GM12865 (cell line): ENCODE measurements around the gene ODR4.

Source experiments
- DNase-seq: peaks from one replicate; pipeline ENCODE4 v3.0.0; 2010; ENCODE audit warnings: low read depth
- H3K4me3 ChIP-seq: 2 replicates; pipeline ENCODE4 v1.5.1; 2011; ENCODE audit warnings: mild to moderate bottlenecking, low read depth, low read length, control low read depth
- CTCF ChIP-seq: IDR thresholded peaks from 2 replicates; pipeline ENCODE4 v1.5.1; 2011; ENCODE audit warnings: low read length, control low read depth, low read depth, inconsistent platforms; ENCODE audit not compliant: insufficient read depth; ENCODE audit errors: missing control alignments

The ODR4 gene

GRCh38 chr1:186404454-186405051 is 28.9 kb downstream of the ODR4 start:
- peak; percentile 51 for DNase-seq
- peak; percentile 52 for TF ChIP-seq CTCF
- no peak overlapping the region for H3K4me3 ChIP-seq

- no peak for TF ChIP-seq CTCF
Measured at GRCh38 chr1:186409091-186409490, 33.5 kb downstream of the ODR4 start.

GRCh38 chr1:186413319-186413718 is 37.7 kb downstream of the ODR4 start:
- no peak for TF ChIP-seq CTCF
- no peak overlapping the region for H3K4me3 ChIP-seq
- DNase-seq = no peak

More at GRCh38 chr1:186409091-186409490, 33.5 kb downstream of the ODR4 start:
- no peak overlapping the region for H3K4me3 ChIP-seq
- DNase-seq = peak; percentile 41

GRCh38 chr1:186418503-186418902 is 42.9 kb downstream of the ODR4 start:
- no peak overlapping the region for H3K4me3 ChIP-seq
- TF ChIP-seq CTCF = no peak
- DNase-seq = no peak

GRCh38 chr1:186420311-186420710 is 44.7 kb downstream of the ODR4 start:
- TF ChIP-seq CTCF = no peak
- no peak overlapping the region for H3K4me3 ChIP-seq
- DNase-seq = no peak

GRCh38 chr1:186420923-186421322 is 45.3 kb downstream of the ODR4 start:
- no peak overlapping the region for H3K4me3 ChIP-seq
- peak; percentile 46 for DNase-seq
- TF ChIP-seq CTCF = no peak

- no peak for DNase-seq
- H3K4me3 ChIP-seq = no peak overlapping the region
- no peak for TF ChIP-seq CTCF
Measured at GRCh38 chr1:186421446-186421845, 45.8 kb downstream of the ODR4 start.
